Activated naive CD4-positive, alpha-beta T cell treated with Interleukin-2 at 50 U/mL for 16 hours (primary cell): ENCODE results near the gene EBF4.
"Not testable (repeated sequence)": the region's sequence is repeated elsewhere in the genome, so short reads cannot be mapped to it uniquely, and the experiment has no call there.

Experiments
- DNase-seq: peaks from one replicate; pipeline ENCODE4 v3.0.0-alpha.2; 2020

Gene EBF4

DNA sequence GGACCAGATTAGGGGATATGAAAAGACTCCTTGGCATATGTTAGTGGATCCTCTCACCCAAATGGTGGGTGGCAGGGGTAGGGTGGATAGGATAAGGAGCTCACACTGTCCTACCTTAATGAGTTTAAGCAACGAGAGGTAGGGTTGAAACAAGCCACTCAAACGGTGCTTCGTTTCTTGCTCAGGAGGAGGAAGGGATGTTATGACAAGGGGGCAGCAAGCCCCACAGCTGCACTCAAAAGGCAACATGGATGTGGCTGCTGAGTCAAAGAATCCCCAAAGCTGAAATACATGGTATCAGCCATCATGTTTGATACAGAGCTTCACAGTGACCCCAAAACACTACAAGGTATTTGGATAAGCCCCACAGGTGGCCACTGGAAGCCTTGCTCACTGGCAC is 20.1 kb upstream of the EBF4 start:
- DNase-seq: no peak

DNA sequence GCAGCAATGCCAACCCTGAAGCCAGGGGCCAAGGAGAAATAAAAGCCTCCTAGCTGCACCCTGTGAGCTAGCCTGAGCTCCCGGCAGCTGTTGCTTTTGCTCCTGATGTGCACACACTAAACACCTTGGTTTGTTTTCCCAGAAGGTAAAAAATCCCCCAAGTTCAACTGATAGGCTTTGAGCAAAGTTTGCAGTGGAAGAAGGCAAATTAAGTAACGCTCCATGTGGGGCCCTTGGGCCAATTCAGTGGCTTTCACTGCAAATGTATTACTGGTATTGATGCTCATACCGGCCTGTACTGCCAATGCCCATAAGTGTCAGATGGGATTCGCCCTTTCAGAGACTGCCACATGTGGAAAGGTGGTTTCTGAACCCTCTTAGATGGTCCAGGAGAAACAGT is 19.1 kb upstream of the EBF4 start:
- no peak for DNase-seq

DNA sequence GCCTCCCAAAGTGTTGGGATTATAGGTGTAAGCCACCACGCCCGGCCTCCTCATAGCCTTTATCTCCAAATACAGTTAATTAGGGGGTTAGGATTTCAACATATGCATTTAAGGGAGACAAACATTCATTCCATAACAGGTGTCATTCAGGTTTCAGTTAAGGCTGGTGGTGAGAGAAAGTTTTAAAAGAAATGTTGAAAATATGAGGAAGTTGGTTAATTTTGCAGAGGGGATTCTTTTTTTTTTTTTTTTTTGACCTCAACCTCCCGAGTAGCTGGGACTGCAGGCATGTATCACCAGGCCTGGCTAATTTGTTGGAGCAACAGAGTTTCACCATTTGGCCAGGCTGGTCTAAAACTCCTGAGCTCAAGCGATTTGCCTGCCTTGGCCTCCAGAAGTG is 12.5 kb upstream of the EBF4 start:
- no peak for DNase-seq

DNA sequence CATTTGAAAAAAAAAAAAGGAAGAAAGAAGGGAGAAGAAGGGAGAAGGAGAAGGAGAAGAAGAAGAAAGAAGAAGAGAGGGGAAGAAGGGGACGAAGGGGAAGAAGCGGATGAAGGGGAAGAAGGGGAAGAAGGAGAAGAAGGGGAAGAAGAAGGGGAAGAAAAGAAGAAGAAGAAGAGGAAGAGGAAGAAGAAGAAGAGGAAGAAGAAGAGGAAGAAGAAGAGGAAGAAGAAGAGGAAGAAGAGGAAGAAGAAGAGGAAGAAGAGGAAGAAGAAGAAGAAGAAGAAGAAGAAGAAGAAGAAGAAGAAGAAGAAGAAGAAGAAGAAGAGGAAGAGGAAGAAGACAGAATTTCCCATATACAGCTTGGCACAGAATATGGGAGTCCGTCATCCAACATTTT is 10.5 kb upstream of the EBF4 start:
- DNase-seq: not testable (repeated sequence)

DNA sequence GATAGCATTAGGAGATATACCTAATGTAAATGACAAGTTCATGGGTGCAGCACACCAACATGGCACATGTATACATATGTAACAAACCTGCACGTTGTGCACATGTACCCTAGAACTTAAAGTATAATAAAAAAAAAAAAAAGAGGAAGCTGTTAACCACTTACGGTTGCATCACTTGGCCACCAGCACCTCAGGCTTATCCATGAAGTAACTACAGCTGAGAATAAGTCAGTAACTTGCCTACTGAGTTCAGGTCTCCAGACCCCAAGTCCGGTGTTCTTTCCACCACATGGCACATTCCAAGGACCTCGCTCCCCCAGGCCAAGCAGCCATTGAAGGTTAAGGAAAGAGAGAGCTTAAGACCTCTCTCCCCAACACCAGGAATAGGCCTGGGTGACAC is 7.8 kb upstream of the EBF4 start:
- DNase-seq: not testable (repeated sequence)

DNA sequence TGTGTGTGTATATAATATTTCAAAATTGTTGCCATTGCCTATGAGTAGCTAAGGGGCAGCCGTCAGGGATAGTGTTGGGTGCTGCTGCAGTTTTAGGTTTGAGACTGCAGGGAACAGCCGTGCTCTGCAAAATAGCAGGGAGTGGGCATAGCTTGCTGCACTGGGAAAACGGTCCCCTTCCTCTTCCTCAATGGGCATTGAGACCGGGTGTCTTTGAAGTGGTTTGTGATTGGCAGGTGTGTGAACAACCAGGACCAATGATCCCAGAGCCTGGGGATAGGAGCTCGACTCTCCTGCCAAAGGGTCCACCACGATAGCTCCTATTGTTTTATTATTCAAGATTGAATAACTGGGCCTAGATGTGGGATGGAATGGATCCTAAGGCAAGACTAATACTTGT is 5.1 kb upstream of the EBF4 start:
- DNase-seq: no peak

DNA sequence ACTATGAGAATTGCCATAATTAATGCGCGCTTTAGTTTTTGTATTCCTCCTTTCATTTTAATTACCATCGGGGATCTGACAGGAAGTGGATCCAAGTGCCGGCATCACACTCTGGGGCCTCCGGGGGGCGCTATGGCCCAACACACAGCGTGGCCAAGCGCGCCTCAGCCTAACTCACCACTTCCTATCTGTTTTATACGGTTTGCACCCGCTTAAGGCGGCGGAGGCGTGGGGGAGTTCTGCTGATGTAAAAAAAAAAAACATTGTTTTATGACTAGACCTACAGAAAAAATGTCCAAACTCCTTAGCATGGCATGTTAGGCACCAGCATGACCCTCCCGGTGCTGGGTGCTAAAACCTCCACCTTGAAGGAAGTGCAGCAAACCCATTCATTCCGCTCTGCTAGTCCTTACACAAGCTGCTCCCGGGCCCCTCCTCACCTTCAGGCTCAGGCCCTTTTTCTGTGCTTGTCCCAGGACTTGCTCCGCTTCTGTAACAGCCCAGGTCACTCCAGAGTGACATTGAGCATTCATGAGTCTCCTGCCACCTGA is 4.5 kb upstream of the EBF4 start:
- peak; percentile 77 for DNase-seq

DNA sequence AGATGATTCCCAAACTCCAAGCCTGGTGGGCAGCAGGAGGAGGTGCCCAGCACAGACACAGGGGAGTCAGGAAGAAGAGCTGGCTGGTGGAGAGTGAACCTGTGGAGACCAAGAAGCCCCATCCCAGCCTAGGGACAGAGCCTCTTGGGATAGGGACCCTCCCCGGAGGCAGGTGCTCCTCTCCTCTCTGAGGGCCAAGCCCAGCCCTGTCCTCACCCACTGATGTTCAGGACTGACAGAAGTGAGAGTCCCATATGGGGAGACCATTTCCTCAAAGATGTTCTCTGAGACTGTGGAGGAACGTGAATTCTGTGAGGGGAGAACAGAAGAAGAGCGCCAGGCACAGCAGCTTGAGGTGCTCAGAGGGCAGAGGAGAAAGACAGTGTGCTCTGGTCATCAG is 2.4 kb upstream of the EBF4 start:
- no peak for DNase-seq

DNA sequence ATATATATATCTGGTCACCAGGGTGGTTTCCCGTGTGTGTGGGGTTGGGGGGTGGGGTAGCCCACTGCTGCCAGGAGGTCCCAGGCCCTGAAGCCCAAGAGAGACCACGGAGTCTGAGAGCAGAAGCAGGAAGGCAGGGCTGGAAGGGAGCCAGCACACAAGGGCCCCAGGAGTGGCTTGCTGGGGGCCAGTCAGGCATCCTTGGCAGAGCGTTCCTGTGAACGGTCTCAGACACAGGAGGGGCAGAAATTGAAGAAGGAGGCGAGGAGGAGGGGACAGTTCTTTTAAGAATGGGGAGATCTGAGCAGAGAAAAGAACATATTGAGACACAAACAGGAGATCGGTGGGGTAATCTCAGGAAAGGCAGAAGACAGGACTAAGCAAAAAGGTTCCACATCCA is 1.9 kb upstream of the EBF4 start:
- DNase-seq: no peak

DNA sequence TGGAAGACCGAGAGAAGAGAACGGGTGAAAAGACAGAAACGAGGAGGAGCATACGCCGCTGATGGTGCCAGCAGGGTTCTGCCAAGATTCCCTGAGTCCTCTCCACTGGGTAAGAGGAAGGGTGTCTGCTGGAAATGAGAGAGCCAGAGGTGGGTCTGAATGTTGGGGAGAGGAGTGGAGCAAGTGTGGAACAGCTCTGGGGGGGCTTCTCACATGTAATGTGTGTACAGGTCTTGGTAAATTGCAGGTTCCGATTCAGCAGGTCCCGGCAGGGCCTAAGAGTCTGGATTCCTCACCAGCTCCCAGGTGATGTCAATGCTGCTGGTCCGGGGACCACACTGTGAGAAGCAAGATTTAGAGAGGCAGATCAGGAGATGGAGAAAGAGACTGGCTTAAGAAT is 1.5 kb upstream of the EBF4 start:
- no peak for DNase-seq

DNA sequence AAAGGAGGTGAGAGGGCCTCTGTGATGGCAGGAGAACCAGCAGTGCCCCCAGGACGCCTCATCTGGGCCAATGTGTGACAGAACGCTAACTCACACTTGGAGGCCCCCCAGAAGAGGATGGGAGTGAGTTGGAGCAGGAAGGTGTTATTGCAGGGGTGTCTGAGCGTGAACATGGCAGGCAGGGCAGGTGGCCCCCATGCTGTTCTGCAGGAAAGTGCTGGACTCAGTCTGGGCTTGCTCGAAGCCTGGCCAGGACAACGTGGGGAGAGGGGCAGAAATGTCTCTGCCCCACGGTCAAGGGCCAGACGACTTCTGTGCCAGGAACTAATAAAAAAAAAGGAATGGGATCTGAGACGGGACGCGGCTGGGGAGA is 931 bp upstream of the EBF4 start:
- DNase-seq: no peak

DNA sequence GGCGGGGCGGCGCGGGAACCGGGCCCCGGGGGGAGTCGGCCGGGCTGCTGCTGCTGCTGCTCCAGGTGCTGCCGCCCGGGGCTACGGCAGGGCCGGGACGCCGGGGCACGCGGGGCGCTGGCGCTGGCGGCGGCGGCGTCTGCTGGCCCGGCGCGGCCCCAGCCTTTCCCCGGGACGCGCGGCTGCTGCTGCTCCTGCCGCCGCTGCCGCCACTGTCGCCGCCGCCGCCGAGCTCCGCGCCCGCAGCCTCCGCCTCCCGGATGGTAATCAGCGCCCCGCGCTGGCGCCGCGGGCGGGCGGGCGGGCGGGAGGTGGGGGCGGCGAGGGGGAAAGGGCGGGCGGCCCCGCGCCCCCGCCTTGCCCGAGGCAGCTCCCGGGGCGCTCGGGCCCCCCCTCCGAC is 306 bp downstream of the EBF4 start:
- DNase-seq: no peak

DNA sequence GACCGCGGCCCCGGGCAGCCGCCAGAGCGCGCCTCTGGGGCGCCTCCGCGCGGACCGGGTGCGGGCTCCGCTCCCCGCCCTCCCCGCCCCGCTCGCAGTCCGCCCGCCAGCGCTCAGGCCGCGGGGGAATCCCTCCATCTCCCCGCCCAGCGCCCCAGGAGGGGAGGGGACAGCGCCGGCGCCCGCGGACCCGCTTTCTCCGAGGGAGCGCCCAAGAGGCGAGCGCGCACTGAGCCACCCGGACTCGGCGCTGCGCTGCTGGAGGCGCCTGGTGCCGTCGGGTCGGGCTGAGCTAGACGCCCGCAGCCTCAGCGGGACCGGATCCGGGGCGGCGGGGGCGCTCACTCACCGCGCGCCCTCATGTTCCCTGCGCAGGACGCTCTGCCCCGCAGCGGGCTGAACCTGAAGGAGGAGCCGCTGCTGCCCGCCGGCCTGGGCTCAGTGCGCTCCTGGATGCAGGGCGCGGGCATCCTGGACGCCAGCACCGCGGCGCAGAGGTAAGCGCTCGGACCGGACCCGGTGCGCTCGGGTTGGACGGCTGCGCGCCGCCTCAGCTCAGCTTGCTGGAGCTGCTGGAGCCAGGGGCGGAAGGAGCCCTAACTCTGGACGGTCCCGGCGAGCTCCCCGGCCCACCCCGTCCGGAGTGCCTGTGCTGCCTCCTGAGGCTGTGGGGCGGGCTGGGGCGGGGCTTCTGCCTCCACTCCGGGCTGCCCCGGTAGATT is 867 bp downstream of the EBF4 start:
- DNase-seq: peak; percentile 50

DNA sequence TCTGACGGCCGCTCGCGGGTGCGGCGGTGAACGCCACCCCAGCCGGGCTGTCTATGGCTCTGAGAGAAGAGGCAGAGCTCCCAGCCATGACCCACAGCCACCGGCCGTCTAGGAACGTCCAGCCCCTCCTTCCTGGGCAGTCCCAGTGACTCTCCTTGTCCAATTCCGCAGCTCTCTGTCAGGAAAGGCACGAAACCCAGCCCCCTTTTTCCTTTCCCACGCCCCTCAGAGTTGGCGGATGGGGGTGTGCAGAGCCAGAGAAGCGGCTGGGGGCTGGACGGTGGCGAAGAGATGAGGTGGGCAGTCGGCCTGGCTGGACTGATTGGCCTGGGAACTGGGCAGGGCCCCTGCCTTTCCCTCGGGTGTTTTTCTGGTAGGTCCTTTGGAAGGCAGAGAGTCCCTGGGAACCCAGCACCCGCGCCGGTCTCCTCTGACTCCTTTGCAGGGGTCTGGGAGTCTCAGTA is 1.5 kb downstream of the EBF4 start:
- no peak for DNase-seq

DNA sequence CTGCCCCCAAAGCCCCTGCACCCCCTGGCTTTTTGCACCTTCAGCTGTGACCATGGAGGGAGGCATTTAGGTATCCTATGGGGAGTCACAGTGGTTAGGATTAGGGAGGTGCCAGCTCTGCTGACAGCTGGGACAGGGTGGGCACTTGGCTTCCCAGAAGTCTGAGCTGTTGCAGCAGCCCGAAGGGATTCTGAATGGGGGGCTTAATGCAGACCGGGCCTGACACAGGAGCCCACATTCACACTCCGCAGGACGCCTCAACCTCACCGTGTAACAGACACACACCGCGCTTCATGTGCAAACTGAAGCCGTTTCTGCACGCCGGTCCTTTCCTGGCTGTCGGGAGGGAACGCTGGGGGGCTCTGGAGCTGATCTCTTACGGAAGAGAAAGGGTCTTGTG is 1.9 kb downstream of the EBF4 start:
- no peak for DNase-seq

DNA sequence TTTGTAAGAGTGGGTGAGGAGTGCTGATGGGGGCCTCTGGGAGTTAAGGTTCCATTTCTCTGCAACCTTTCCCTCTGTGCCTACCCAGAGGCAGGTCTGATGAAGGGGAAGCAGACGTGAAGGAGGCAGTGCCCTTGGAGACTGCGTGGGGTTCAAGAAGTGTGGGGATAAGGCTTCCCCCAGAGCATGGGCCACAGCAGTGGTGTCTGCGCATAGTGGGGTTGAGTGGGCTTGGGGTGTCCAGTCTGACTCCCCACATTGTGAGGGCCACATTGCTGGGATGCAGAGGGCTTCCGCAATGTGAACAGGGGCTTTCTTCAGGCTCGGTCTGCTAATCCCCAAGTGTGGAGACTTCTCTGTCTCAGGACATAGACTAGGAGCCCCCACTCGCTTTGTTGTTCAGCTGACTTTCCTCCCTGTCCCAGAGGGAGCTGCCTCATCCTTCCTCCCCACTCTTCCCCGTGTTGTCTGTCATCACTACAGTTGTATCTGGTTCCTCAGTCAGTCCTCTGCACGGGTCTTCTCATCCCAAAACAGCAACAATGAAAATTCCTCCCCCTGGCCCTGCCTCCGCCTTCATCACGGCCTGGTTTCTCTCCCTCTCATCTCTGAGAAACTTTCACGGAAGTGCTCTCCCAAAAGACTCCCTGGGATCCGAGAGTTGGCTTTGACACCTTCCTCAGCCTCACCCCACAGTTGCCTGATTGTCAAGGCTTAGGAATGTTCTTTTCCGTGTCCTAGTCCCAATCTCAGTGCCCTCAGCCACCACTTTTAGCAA is 2.8 kb downstream of the EBF4 start:
- DNase-seq: no peak

DNA sequence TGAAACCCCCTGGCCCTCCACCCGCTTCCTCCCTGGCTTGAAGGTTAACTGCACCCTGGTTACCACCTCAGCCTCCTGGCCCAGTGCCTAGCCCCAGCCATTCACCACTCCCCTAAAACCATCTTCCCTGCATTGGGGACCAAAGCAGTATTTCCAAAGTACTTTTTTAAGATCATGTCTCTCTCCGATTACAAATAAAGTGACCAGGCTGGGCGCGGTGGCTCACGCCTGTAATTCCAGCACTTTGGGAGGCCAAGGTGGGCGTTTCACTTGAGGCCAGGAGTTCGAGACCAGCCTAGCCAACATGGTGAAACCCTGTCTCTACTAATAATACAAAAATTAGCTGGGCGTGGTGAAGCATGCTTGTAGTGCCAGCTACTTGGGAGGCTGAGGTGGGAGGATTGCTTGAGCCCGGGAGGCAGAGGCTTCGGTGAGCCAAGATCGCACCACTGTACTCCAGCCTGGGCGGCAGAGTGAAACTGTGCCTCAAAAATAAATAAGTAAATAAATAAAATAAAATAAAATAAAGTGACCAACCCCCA is 3.5 kb downstream of the EBF4 start:
- not testable (repeated sequence) for DNase-seq

DNA sequence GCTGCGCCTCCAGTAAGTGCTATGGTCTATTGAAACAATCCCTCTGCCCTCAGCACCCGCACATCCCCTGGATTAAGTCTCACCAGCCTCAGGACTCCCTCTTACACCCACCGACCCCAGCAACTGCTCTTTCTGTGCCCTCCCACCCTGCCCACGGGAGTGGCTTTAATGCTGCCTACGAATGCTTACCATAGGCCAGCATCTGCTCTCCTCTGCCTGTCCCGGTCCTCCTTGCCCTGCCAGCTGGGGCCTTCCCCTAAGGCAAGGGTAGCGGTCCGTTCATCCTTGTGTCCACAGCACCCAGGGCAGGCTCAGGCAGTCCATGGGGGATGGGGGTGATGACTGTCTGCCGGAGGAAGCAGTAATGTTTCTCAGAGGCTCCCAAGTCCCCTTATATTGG is 4.1 kb downstream of the EBF4 start:
- no peak for DNase-seq

DNA sequence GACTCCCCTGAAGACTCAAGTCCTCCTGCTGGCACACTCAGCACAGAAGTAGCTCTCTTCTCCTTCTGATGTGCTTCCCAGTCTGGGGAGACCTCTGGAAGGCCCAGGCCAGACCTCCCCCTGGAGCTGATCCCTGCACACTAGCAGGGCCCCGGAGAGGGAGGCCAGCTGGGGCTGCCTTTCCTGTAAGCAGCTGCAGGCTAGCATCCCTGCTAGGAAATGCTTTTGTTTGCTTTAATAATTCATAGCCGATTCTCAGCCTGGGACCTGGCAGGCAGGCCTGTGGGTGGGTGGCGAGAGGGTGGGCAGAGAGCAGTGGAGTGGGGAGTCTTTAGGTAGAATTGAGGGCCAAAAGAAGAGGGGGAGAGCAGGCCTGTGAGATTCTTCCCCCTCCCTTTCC is 5.2 kb downstream of the EBF4 start:
- no peak for DNase-seq

DNA sequence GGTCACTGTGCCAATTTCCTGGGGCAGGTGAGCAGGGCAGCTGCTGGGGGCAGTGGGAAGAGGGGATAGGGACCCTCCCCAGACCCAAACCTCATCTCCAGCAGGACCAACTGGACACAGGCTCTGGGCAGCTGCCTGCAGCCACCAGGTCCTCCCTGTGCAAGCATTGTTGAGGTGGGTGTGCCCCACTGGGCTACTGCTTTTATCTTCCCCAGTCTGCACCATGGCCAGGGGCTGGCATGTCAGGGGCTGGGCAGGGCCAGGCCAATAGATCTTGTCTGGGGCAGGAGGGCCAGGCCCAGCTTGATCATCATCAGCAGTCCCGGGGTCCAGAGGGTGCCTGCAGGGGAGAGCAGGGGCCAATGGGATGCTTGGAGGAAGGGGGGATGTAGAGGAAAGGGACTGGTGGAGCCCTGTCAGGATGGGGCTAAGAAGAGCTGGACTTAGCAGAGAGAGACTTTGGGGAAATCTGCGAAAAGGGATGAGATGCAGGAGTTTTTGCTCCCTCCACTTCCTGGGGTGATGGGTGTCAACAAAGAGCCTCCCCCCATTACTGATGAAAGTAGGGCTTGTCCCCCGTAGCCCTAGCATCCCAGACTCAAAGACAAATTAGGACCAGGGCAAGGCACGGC is 5.7 kb downstream of the EBF4 start:
- DNase-seq: no peak

DNA sequence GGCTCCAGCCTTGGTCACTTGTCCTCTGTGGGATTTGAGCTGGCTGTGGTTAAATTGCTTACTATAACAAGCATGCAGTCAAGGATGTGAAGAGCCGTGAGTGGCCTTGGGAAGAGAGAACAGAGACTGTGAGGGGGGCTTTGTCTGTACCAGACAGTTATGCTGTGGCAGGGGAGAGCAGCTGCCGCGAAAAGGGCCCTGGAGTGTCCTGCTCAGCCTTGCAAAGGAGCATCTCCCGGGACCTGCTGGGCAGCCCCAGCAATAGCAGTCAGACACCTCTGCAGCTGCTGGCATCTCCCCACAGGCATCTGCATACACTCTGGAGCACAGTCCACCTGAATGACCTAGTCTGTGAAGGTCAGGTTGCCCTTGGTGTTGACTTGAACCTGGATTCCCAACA is 6.3 kb downstream of the EBF4 start:
- DNase-seq: no peak

DNA sequence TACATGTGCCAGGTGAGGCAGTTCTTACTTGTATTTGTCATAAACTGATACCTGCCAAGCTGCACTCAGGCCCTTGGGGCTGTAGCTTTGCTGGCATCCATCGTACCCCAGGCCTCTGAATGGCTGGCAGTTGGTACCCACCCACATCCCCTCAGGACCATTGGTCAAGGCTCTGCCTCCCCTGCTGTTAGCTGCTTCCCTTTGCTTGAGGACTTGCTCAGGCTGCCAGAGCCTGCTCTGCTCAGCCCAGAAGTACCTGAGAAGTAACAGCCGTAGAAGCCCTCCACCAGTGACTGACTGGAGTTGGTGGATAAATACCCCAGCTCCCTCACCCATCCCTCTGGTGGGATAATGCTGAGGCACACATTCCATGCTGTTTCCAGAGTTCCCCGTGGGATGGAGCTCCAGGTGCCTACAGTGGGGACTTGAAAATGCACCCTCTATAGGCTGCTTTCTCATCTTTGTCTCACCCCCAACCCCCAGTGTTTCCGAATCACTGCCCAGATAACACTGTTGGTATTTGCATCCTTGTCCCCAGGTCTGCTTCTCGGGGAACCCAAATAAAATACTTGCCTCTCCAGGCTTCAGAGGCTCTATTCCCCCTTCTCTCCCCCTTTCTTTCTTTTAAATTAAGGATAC is 7.3 kb downstream of the EBF4 start:
- DNase-seq: no peak
